Neural cell (in vitro differentiated cells): ENCODE results near the gene SVOPL.

Experiments
- CTCF ChIP-seq: fragments of 450-650 bp; IDR thresholded peaks from 2 replicates; pipeline ENCODE4 v1.5.1; 2014; ENCODE audit warnings: antibody characterized with exemption, mild to moderate bottlenecking, moderate library complexity; ENCODE audit not compliant: poor library complexity, severe bottlenecking
- EP300 ChIP-seq: fragments of 450-650 bp; conservative IDR thresholded peaks from 2 replicates; pipeline ENCODE4 v1.6.1; 2014; ENCODE audit warnings: antibody characterized with exemption, mild to moderate bottlenecking, moderate library complexity; ENCODE audit not compliant: poor library complexity, severe bottlenecking
- EZH2 ChIP-seq: fragments of 200-600, 300-800 bp; shearing (Covaris generic), sonication (generic); IDR thresholded peaks from 2 replicates; pipeline ENCODE4 v1.6.1; 2014; ENCODE audit warnings: antibody characterized with exemption, low read length, borderline replicate concordance, mild to moderate bottlenecking; ENCODE audit not compliant: insufficient read depth, poor library complexity, severe bottlenecking
- RAD21 ChIP-seq: fragments of 450-650 bp; conservative IDR thresholded peaks from 2 replicates; pipeline ENCODE4 v1.6.1; 2014; ENCODE audit warnings: antibody characterized with exemption, mild to moderate bottlenecking, moderate library complexity
- REST ChIP-seq: IDR thresholded peaks from 2 replicates; pipeline ENCODE4 v1.6.1; 2012; ENCODE audit warnings: borderline replicate concordance
- SMC3 ChIP-seq: fragments of 450-650 bp; conservative IDR thresholded peaks from 2 replicates; pipeline ENCODE4 v1.6.1; 2014; ENCODE audit warnings: antibody characterized with exemption, mild to moderate bottlenecking, moderate library complexity; ENCODE audit not compliant: poor library complexity
- TAF1 ChIP-seq: IDR thresholded peaks from 2 replicates; pipeline ENCODE4 v1.6.1; 2012; ENCODE audit warnings: low read depth

- TF ChIP-seq CTCF: no peak
- TF ChIP-seq REST: no peak
- no peak for TF ChIP-seq EZH2
- no peak for TF ChIP-seq EP300
- TF ChIP-seq RAD21: no peak
- no peak for TF ChIP-seq SMC3
- no peak for TF ChIP-seq TAF1
These were observed 33.5 kb downstream of the SVOPL start for GRCh38 chr7:138667535-138668228.
